ENCODE results near the gene MAST3.

The MAST3 gene

GRCh38 chr19:18057557-18057956, 40.0 kb upstream of the MAST3 start:
- H3K4me1 ChIP-seq (ENCODE audit: control insufficient read depth, low read depth, low read length) = no peaks in the 10 kb centered on the region
- no peaks in the 10 kb centered on the region for H3K27me3 ChIP-seq (ENCODE audit: insufficient read depth, low read length, poor library complexity)
- H3K36me3 ChIP-seq (ENCODE audit: control insufficient read depth, insufficient read depth, low read length) = no peaks in the 10 kb centered on the region
- H3K23ac ChIP-seq (ENCODE audit: low read length) = no peak overlapping the region
- no peak overlapping the region for H2AK5ac ChIP-seq (ENCODE audit: low read length)
- no peaks in the 10 kb centered on the region for H3K79me1 ChIP-seq (ENCODE audit: low read length)
- H2BK120ac ChIP-seq (ENCODE audit: low read depth, low read length) = no peak overlapping the region
- H3K18ac ChIP-seq (ENCODE audit: low read length) = no peak overlapping the region
- no peak for DNase-seq
- no peak overlapping the region for H3K4me3 ChIP-seq (ENCODE audit: low read length)
- H3K4ac ChIP-seq (ENCODE audit: low read depth, low read length) = no peak overlapping the region
- no peak overlapping the region for H4K5ac ChIP-seq (ENCODE audit: low read length)
- no peak overlapping the region for H3K56ac ChIP-seq (ENCODE audit: low read length)
- H3K4me2 ChIP-seq (ENCODE audit: low read length) = no peak overlapping the region
- H2BK5ac ChIP-seq (ENCODE audit: low read length) = no peak overlapping the region
- no peak overlapping the region for H4K8ac ChIP-seq (ENCODE audit: low read depth, low read length)
- H3K79me2 ChIP-seq (ENCODE audit: control insufficient read depth, insufficient read depth, low read length) = no peaks in the 10 kb centered on the region
- WGBS (ENCODE audit: extremely low coverage, insufficient coverage, low lambda C conversion rate) = no CpG with 5 or more reads among the region's 6 CpGs
- no peak overlapping the region for H3K27ac ChIP-seq (ENCODE audit: low read depth, low read length)
- no peak overlapping the region for H3K9ac ChIP-seq (ENCODE audit: low read length)
- no peak overlapping the region for H2BK15ac ChIP-seq (replicated peaks; ENCODE audit: low read depth)

- Histone ChIP-seq H3K4ac (ENCODE audit: low read depth, low read length) (no peak overlapping the region), H3K36me3 (ENCODE audit: control insufficient read depth, insufficient read depth, low read length) (no peaks in the 10 kb centered on the region), H3K4me2 (ENCODE audit: low read length) (peak overlapping the region; percentile 67), H3K9ac (ENCODE audit: low read length) (peak overlapping the region; percentile 63), H3K4me3 (ENCODE audit: low read length) (no peak overlapping the region), H4K8ac (ENCODE audit: low read depth, low read length) (no peak overlapping the region), H3K79me2 (ENCODE audit: control insufficient read depth, insufficient read depth, low read length) (no peaks in the 10 kb centered on the region), H3K27me3 (ENCODE audit: insufficient read depth, low read length, poor library complexity) (no peaks in the 10 kb centered on the region), H3K23ac (ENCODE audit: low read length) (no peak overlapping the region), H4K5ac (ENCODE audit: low read length) (no peak overlapping the region), H3K79me1 (ENCODE audit: low read length) (no peaks in the 10 kb centered on the region), H2BK15ac (replicated peaks; ENCODE audit: low read depth) (no peak overlapping the region), H3K18ac (ENCODE audit: low read length) (no peak overlapping the region), H2BK5ac (ENCODE audit: low read length) (no peak overlapping the region), H3K4me1 (ENCODE audit: control insufficient read depth, low read depth, low read length) (no peaks in the 10 kb centered on the region), H2BK120ac (ENCODE audit: low read depth, low read length) (no peak overlapping the region), H2AK5ac (ENCODE audit: low read length) (no peak overlapping the region), H3K27ac (ENCODE audit: low read depth, low read length) (peak overlapping the region; percentile 17), H3K56ac (ENCODE audit: low read length) (peak overlapping the region; percentile 89)
- no CpG with 5 or more reads among the region's 34 CpGs for WGBS (ENCODE audit: extremely low coverage, insufficient coverage, low lambda C conversion rate)
- peak; percentile 92 for DNase-seq
Observed at GRCh38 chr19:18058208-18059009, 39.2 kb upstream of the MAST3 start.

GRCh38 chr19:18059297-18059696, 38.3 kb upstream of the MAST3 start:
- H3K79me2 ChIP-seq (ENCODE audit: control insufficient read depth, insufficient read depth, low read length) = no peaks in the 10 kb centered on the region
- no peak overlapping the region for H3K4me2 ChIP-seq (ENCODE audit: low read length)
- no peaks in the 10 kb centered on the region for H3K4me1 ChIP-seq (ENCODE audit: control insufficient read depth, low read depth, low read length)
- H3K4me3 ChIP-seq (ENCODE audit: low read length) = no peak overlapping the region
- no peaks in the 10 kb centered on the region for H3K79me1 ChIP-seq (ENCODE audit: low read length)
- no peak overlapping the region for H2AK5ac ChIP-seq (ENCODE audit: low read length)
- H3K4ac ChIP-seq (ENCODE audit: low read depth, low read length) = no peak overlapping the region
- no peak overlapping the region for H3K9ac ChIP-seq (ENCODE audit: low read length)
- no peaks in the 10 kb centered on the region for H3K36me3 ChIP-seq (ENCODE audit: control insufficient read depth, insufficient read depth, low read length)
- no peak overlapping the region for H2BK15ac ChIP-seq (replicated peaks; ENCODE audit: low read depth)
- H4K8ac ChIP-seq (ENCODE audit: low read depth, low read length) = no peak overlapping the region
- H3K56ac ChIP-seq (ENCODE audit: low read length) = no peak overlapping the region
- no peak overlapping the region for H4K5ac ChIP-seq (ENCODE audit: low read length)
- no peaks in the 10 kb centered on the region for H3K27me3 ChIP-seq (ENCODE audit: insufficient read depth, low read length, poor library complexity)
- H3K27ac ChIP-seq (ENCODE audit: low read depth, low read length) = no peak overlapping the region
- no peak overlapping the region for H2BK5ac ChIP-seq (ENCODE audit: low read length)
- no peak overlapping the region for H2BK120ac ChIP-seq (ENCODE audit: low read depth, low read length)
- H3K18ac ChIP-seq (ENCODE audit: low read length) = no peak overlapping the region
- H3K23ac ChIP-seq (ENCODE audit: low read length) = no peak overlapping the region
- no CpG with 5 or more reads among the region's 8 CpGs for WGBS (ENCODE audit: extremely low coverage, insufficient coverage, low lambda C conversion rate)
- DNase-seq = no peak

GRCh38 chr19:18059902-18060301, 37.7 kb upstream of the MAST3 start:
- no peak overlapping the region for H3K18ac ChIP-seq (ENCODE audit: low read length)
- H3K79me1 ChIP-seq (ENCODE audit: low read length) = no peaks in the 10 kb centered on the region
- no peak overlapping the region for H2AK5ac ChIP-seq (ENCODE audit: low read length)
- H4K8ac ChIP-seq (ENCODE audit: low read depth, low read length) = no peak overlapping the region
- no peak overlapping the region for H2BK120ac ChIP-seq (ENCODE audit: low read depth, low read length)
- no peak overlapping the region for H3K27ac ChIP-seq (ENCODE audit: low read depth, low read length)
- no peak overlapping the region for H3K9ac ChIP-seq (ENCODE audit: low read length)
- H3K56ac ChIP-seq (ENCODE audit: low read length) = no peak overlapping the region
- no peak overlapping the region for H2BK5ac ChIP-seq (ENCODE audit: low read length)
- H3K79me2 ChIP-seq (ENCODE audit: control insufficient read depth, insufficient read depth, low read length) = no peaks in the 10 kb centered on the region
- H3K4ac ChIP-seq (ENCODE audit: low read depth, low read length) = no peak overlapping the region
- H3K4me2 ChIP-seq (ENCODE audit: low read length) = no peak overlapping the region
- no peak overlapping the region for H3K4me3 ChIP-seq (ENCODE audit: low read length)
- H3K4me1 ChIP-seq (ENCODE audit: control insufficient read depth, low read depth, low read length) = no peaks in the 10 kb centered on the region
- WGBS (ENCODE audit: extremely low coverage, insufficient coverage, low lambda C conversion rate) = no CpG with 5 or more reads among the region's 5 CpGs
- no peaks in the 10 kb centered on the region for H3K27me3 ChIP-seq (ENCODE audit: insufficient read depth, low read length, poor library complexity)
- H4K5ac ChIP-seq (ENCODE audit: low read length) = no peak overlapping the region
- no peak overlapping the region for H2BK15ac ChIP-seq (replicated peaks; ENCODE audit: low read depth)
- no peak for DNase-seq
- H3K36me3 ChIP-seq (ENCODE audit: control insufficient read depth, insufficient read depth, low read length) = no peaks in the 10 kb centered on the region
- no peak overlapping the region for H3K23ac ChIP-seq (ENCODE audit: low read length)

- H2BK15ac ChIP-seq (replicated peaks; ENCODE audit: low read depth) = no peak overlapping the region
- no peak overlapping the region for H3K4me2 ChIP-seq (ENCODE audit: low read length)
- DNase-seq = peak; percentile 32
- no peak overlapping the region for H3K27ac ChIP-seq (ENCODE audit: low read depth, low read length)
- no peak overlapping the region for H3K4me3 ChIP-seq (ENCODE audit: low read length)
- H3K4ac ChIP-seq (ENCODE audit: low read depth, low read length) = no peak overlapping the region
- H3K36me3 ChIP-seq (ENCODE audit: control insufficient read depth, insufficient read depth, low read length) = no peaks in the 10 kb centered on the region
- H3K18ac ChIP-seq (ENCODE audit: low read length) = no peak overlapping the region
- no peak overlapping the region for H3K23ac ChIP-seq (ENCODE audit: low read length)
- no peak overlapping the region for H2BK5ac ChIP-seq (ENCODE audit: low read length)
- no CpG with 5 or more reads among the region's 6 CpGs for WGBS (ENCODE audit: extremely low coverage, insufficient coverage, low lambda C conversion rate)
- H3K56ac ChIP-seq (ENCODE audit: low read length) = no peak overlapping the region
- H4K8ac ChIP-seq (ENCODE audit: low read depth, low read length) = no peak overlapping the region
- H3K79me2 ChIP-seq (ENCODE audit: control insufficient read depth, insufficient read depth, low read length) = no peaks in the 10 kb centered on the region
- H3K9ac ChIP-seq (ENCODE audit: low read length) = no peak overlapping the region
- no peak overlapping the region for H4K5ac ChIP-seq (ENCODE audit: low read length)
- H3K27me3 ChIP-seq (ENCODE audit: insufficient read depth, low read length, poor library complexity) = no peaks in the 10 kb centered on the region
- no peak overlapping the region for H2AK5ac ChIP-seq (ENCODE audit: low read length)
- no peaks in the 10 kb centered on the region for H3K4me1 ChIP-seq (ENCODE audit: control insufficient read depth, low read depth, low read length)
- no peak overlapping the region for H2BK120ac ChIP-seq (ENCODE audit: low read depth, low read length)
- no peaks in the 10 kb centered on the region for H3K79me1 ChIP-seq (ENCODE audit: low read length)
Observed at GRCh38 chr19:18060472-18060871, 37.1 kb upstream of the MAST3 start.

- H3K9ac ChIP-seq (ENCODE audit: low read length) = no peak overlapping the region
Observed at GRCh38 chr19:18062028-18062427, 35.5 kb upstream of the MAST3 start.

More at GRCh38 chr19:18062028-18062427, 35.5 kb upstream of the MAST3 start:
- H3K27me3 ChIP-seq (ENCODE audit: insufficient read depth, low read length, poor library complexity) = no peaks in the 10 kb centered on the region
- H4K8ac ChIP-seq (ENCODE audit: low read depth, low read length) = no peak overlapping the region
- WGBS (ENCODE audit: extremely low coverage, insufficient coverage, low lambda C conversion rate) = no CpG with 5 or more reads among the region's 8 CpGs
- no peak overlapping the region for H3K4me3 ChIP-seq (ENCODE audit: low read length)
- no peak overlapping the region for H2BK15ac ChIP-seq (replicated peaks; ENCODE audit: low read depth)
- H3K4ac ChIP-seq (ENCODE audit: low read depth, low read length) = no peak overlapping the region
- no peaks in the 10 kb centered on the region for H3K4me1 ChIP-seq (ENCODE audit: control insufficient read depth, low read depth, low read length)
- H3K18ac ChIP-seq (ENCODE audit: low read length) = no peak overlapping the region
- no peak overlapping the region for H2BK120ac ChIP-seq (ENCODE audit: low read depth, low read length)
- H3K4me2 ChIP-seq (ENCODE audit: low read length) = no peak overlapping the region
- no peak overlapping the region for H3K27ac ChIP-seq (ENCODE audit: low read depth, low read length)
- H4K5ac ChIP-seq (ENCODE audit: low read length) = no peak overlapping the region
- H3K79me1 ChIP-seq (ENCODE audit: low read length) = no peaks in the 10 kb centered on the region
- H3K56ac ChIP-seq (ENCODE audit: low read length) = no peak overlapping the region
- no peak overlapping the region for H2AK5ac ChIP-seq (ENCODE audit: low read length)
- no peaks in the 10 kb centered on the region for H3K79me2 ChIP-seq (ENCODE audit: control insufficient read depth, insufficient read depth, low read length)
- H3K36me3 ChIP-seq (ENCODE audit: control insufficient read depth, insufficient read depth, low read length) = no peaks in the 10 kb centered on the region
- no peak overlapping the region for H3K23ac ChIP-seq (ENCODE audit: low read length)
- H2BK5ac ChIP-seq (ENCODE audit: low read length) = no peak overlapping the region
- no peak for DNase-seq

All from mesendoderm (in vitro differentiated cells).